ENCODE results near the gene PPM1H. TPM values are rescaled to one million over a fixed set of nuclear protein-coding genes. Genes with fewer than 3 reads are reported as not detected.
"Not testable (repeated sequence)": the region's sequence is repeated elsewhere in the genome, so short reads cannot be mapped to it uniquely, and the experiment has no call there.

The PPM1H gene
- total RNA-seq, 1 donor from 2014 or later = 7.1 TPM

DNA sequence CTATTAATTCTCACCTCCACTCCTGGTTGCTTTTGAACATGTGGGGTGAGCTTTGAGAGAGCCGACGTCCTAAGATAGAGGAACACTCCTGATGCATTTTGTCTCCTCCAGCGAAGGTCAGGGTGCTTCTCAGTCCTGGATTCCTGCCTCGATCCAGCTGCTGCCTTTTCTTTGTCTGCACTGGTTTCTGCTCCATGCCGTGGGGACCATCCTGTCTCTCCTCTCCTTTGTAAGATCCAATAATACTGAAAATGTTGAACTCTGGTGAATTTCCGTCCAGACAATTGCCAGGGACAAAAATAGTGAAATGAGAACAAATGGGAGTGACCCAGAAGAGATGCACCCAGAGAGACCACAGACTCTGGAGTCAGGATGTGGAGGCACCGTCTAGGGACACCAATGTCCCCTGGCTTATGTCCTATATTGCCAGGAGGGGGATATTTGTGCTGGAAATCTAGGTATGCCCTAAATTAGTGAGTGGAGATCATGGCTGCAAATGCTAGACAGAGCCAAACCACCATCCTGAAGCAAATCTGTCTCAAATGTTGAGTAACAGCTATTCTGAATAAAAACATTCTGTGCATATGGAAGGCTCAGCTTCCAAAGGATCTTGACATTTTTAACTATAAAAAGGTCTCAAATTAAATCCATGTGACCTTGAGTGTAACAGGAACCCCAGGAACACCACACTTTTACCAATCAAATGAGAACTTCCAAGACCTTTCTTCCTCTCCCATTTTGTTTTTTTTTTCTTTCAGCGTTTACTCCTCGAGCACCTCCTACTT, 170.9 kb downstream of the PPM1H start:
- peak; percentile 62 for DNase-seq

DNA sequence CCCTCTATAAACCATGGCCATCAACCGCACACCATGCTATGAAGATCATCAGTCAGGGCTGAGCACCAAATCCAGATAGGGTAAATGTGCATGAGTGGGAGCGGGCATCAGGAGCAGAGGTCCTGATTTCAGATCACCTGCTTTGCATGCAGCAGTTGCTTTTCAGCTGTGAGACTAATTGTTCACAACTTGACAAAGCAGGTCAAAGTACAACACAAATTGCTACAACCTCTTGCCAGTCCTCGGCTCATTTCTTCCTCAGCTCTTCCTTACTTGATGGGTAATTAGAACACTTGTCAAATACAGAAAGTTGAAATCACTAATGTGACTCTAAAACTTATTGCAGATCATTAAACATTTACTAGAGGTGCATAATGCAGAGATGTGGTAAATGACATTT, 171.6 kb downstream of the PPM1H start:
- no peak for DNase-seq

DNA sequence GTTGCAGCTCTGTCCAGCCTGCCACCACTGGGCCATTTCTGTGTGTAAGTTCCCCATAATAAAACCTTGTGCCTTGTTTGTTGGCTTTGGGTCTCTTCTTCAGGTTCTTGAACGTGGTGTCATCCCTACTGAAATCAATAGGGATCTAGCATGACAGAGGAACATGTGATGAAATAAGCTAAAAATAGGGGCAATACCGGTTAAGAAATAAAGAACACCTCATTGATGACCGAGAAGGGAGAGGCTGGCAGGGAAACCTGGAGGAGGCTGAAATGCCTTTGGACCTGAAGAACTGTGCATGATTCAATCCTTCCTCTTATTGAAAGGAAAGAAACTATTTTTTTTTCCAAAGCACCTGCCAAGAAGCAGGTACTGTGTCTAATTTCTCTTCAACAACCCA, 172.3 kb downstream of the PPM1H start:
- DNase-seq = no peak

DNA sequence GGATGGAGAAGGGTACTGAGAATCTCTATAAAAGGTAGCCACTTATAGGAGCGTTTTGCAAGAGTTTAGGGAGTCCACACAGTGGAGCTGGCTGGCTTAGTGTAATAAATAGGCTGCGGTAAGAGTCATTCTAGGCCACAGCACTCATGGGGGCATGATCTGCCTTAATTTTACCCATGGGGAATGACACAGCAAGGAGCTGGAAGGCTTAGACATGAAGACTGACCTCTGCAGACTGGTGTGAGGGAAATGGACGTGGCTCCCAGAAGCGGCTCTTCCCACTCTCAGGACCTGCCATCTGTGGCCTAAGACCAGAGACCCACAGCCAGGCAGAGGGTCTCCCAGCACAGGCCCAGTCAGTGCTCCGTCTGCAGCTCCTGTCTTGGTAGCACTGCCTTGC, 173.3 kb downstream of the PPM1H start:
- no peak for DNase-seq

DNA sequence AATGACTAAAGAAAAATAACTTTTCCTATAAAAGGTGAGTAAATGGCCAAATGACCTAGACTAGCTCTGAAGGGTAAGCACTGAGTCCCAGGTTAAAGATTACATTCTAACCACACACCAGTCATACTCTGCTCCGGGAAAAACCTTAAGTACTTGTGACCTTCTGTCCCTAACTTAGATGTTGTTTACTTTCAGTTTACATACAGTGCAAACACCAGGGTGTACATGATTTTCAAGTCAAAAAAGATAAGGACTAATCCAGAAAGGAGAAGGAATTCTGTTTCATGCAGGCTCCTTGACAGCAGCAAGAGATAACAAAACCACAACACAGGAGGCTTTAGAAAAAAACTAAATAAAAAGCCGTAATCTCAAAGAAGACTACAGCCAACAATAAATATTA, 174.2 kb downstream of the PPM1H start:
- DNase-seq = no peak

DNA sequence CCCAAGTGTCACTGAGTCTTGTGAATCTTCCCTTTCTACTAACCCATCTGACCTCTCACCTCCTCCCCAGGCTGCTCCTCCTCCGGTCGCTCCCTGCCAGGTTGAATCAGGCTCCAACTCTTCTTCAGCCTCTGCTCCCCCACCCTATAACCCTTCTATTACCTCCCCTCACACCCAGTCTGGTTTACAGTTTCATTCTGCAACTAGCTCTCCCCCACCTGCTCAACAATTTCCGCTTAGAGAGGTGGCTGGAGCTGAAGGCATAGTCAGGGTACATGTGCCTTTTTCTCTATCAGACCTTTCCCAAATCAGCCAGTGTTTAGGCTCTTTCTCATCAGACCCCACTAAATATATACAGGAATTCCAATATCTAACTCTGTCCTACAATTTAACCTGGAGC, 174.6 kb downstream of the PPM1H start:
- DNase-seq = not testable (repeated sequence)

DNA sequence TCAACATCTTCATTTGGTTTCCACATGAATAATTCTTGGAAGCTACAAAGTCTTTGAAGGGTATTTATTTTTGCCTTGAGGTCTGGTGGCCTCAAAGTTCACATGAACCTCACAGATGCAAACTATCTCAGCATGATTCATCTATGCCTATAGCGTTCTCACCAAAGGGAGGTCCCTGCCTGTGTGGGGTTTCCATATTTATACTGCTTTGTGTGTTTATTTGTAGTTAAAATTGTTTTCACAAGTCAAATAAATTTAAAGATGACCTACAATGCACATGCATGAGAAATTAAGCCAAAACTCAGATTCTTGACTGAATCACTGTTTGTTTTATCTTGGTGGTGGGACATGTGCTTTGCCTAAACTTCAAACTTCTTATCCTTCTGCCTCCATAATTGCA, 176.7 kb downstream of the PPM1H start:
- DNase-seq = peak; percentile 62

DNA sequence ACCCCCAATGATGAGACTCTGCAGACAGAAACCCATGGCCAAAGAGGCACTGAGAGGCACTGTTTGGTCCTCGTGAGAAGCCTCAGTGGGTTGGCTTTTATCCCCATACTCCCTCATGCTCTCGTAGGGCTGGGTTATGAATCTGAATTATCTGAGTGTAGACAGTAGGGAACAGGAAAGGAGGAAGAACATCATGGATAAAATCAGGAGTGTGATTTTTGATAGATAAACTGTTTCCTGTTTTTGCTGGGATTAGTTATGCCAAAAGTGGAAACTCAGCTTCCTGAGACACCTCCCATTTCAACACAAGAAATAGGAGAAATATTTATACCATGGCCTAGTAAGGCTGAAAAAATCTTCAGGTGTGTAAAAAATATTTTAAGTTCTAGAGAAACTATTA, 177.9 kb downstream of the PPM1H start:
- no peak for DNase-seq

DNA sequence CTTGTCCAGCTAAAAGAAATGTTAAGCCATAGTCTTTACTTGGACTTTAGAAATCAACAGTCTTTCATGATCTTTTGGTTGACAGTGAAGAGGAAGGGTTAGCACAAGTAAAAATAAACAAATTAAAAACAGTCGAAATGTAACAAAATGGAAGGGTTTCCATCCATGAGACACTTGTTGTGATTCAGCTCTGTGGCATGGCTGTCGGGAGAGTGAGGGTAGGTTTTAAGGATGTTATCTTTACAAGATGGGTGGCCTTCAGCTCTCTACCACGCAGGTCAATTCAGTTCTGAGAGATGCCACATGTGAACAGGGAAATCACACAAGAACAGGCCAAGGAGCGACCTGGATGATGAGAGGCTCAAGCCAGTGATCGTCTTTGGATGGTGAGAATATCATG, 180.2 kb downstream of the PPM1H start:
- no peak for DNase-seq

DNA sequence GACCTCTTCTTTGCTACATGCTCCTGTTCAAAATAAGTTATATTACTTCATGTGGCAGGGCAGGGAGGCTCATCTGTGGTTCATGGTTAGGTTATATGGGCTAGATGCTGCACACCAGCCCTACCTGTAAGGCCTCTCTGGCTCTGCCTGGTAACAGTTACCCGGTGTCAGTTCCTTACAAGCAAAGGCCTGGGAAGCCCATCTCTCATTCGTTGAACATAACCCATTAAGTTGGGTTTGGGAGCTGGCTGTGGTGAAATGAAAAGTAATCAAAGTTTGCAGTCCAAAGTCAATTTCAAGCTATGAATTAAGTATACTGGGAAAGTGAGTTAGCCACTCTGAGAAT, 183.2 kb downstream of the PPM1H start:
- DNase-seq = no peak

DNA sequence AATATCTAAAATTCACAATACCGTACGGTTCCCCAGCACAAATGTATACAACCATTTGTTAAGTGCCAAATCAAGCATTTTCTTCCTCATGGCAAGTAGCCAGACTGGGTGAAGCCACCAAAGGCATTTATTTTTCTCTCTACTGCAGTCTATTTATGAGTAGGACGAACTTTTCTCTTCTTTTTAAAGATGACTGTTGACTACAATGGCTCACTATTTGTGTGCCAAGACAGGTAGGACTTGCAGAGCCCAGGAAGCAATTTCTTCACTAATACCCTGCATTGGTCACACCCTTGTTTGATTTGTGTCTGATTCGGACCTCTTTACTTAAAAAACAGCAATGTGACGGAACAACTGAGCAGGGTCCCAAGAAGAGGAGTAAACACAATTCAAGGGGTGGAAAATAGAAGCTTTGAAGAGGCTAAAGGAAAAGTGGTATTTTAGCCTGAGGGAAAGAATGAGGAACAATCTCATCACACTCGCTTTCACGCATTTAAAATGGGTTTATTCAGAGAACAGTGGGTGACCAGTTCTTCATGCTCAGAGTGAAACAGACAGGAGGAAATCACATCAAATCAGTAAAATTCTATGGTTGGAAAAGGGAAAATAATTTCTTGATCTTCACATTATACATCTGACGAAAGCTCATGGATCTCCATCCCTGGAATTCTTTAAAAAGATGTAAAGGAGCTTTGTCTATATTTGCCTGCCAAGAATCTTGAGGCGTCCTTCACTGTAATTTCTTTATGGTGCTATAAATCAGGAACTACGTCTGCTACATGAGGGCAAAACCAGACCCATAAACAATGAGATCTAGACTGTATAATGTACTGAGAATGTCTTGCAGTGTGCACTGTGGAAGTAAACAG, 183.8 kb downstream of the PPM1H start:
- DNase-seq = no peak

DNA sequence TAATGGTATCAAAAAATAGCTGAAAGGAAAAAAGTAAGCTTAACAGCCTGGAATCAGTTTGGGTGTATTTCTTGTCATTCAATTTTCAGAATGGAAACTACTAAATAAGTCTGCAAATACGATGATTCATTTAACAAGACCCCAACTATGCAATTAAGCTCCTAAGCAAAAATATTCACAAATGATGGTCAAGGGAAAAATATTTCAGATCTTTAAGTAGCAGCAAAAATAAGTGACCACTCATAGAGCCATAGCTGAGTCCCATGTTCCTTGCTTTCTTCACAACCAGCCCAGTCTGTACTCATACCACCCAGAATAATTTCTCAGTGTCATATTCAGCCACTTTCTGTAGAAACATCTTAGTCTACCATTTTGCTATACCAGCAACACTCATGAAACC, 185.4 kb downstream of the PPM1H start:
- DNase-seq = no peak

DNA sequence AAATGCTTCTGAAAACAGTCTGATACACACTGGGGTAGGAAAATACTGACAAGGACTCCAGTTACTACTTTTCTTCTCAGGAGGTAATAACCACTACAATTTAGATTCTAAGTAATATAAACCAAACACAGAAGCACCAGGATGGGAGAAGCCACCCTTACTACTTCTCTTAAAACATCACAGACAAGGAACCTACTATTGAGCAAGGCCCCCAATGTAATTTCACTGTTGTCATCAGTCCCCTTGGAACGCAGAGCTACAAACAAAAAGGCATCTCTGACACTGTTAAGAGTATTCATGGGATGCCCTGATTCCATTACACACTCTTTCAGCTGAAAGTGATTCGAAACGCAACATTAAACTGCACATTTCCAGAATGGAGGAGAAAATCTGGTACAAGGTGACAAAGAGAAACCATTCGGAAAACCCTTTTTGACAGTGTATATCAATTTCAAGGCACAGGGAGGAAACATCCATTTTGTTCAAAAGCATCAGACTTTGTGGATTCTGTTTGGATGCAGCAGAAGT, 185.9 kb downstream of the PPM1H start:
- DNase-seq = peak; percentile 4

DNA sequence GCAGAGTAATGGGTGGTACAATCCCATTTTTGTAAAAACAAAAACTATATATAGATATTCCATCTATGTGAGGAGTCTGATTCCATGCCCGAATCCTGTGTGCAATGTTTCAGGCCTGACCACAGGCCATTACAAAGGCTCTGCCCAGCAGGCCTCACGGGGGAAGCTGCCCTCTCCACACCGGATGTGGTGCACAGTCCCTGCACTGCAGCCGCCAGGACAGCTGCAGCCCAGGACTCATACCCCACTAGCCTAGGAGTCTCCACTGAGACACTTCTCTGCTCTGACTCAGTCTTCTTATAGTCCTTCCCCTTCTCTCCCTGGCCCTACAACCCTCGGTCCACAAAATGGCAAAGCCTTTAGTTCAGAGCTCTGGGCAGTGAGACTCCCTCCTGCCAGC, 190.4 kb downstream of the PPM1H start:
- no peak for DNase-seq

DNA sequence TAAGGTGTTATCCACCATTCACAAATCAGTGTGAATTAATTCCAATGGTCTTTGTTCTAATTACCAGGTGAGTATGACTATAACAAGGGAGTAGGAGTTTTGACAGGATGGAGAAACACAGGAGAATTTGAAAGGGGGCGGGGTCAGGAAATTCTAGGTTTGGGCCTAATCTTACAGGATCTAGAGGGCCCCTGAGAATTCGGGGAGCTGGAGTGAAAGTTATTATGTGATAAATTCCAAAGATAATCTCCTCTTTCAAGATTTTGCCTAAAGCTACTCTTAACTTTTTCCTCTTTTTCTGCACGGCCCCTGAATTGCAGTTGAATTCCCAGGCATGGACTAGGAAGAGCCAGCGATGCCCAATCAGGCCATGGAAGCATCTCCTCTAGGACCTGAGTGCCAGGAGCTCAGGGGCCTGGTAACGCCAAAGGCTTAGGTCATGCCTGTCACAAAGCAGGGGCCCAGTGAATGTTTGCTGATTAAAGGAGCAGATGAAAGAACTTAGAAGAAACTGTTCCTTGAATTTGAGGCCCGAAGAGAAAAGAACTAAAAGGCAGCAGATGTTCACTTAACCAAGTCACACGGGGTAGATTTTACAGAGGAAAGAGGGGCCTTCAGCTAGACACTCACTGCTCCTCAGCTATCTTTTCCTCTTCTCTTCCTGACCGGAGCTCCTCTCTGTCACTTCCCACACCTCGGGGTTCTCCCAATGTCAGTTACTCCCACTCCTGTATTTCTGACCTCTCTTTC, 195.5 kb downstream of the PPM1H start:
- DNase-seq = no peak

DNA sequence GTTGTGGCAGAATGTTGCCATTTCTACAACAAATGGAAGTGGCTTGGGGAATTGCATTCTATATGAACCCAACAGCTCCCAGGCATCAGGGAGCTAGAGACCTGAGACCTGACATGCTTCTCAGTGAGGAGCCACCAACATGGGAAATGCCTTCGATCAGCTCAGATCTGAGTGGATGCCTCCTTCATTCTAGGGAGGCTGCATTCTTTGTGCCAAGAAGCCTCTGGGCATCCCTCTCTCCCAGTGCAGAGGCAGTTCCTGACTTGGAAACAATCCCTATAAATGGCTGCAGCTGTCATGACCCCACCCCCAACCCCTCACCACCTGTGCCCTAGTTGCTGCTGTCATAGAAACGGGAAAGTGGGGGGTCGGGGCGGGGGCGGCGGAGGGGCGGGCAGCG, 196.3 kb downstream of the PPM1H start:
- DNase-seq = no peak

DNA sequence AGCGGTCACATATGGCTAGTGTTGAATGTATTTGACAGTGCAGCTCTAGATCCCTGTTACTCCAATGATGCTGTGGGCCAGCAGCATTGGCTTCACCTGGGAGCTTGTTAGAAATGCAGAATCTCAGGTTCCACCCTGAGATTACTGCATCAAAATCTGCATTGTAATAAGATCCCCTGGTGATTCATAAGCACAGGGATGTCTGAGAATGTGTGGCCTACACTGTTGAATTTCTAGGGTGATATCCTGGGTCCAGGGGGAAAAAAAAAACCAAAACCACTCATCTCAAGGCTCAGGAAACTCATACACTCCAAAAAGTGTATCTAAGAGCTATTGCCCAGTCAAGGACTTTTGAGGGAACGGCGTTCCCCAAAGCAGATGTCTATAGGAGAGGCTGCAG, 196.8 kb downstream of the PPM1H start:
- DNase-seq = no peak

DNA sequence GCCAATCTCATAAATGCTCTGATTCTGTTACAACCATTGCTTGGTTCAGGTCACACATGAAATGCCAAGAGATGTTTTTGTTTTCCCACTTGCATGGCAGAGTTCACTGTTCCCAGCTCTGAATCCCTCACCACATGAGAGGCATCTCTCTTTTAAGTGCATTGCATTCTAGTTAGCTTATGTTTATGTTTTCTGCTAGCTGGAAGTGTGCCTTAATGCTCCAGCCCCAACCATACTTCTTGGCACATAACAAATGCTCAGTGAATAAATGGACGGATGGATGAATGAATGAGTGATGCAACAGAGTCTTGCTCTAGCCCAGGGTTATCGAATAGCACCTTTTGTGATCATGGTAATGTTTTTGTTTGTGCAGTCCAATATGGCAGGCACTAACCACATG, 197.3 kb downstream of the PPM1H start:
- DNase-seq = peak; percentile 16

DNA sequence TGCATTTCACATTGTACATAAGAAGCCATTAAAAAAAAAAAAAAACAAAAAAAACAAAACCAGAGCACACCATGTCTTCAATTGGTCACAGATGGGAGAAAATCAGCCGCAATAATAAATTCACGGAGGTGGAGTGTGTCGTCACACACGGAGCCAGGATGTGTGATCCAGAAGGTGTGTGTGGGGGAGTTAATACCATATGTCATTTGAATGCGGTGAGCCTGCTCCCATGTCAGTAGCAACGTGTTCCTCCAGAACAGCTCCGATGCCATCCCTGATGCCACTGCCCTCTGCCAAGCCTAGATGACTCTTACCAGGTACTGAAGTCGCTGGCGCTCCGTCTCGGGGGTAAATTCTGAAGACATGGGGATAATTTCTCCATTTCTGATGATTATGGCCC, 197.8 kb downstream of the PPM1H start:
- no peak for DNase-seq

DNA sequence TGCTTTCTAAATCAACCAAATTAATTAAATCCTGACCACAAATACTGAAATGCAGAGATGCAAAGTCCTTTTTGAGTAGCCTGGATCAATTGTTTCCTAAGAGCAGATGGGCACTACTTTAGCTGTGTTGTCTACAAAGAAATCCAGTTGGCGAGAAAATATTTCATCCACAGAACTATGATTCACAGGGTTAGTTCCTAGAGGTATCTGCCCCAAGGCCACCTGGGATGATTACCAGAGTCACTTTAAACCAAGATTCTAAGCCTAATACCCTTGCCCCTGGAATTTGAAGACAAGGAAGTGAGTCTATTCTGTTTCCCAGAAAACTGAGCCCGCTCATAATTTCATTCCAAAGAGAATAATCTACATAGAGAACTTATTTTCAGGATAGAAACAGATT, 198.4 kb downstream of the PPM1H start:
- no peak for DNase-seq

DNA sequence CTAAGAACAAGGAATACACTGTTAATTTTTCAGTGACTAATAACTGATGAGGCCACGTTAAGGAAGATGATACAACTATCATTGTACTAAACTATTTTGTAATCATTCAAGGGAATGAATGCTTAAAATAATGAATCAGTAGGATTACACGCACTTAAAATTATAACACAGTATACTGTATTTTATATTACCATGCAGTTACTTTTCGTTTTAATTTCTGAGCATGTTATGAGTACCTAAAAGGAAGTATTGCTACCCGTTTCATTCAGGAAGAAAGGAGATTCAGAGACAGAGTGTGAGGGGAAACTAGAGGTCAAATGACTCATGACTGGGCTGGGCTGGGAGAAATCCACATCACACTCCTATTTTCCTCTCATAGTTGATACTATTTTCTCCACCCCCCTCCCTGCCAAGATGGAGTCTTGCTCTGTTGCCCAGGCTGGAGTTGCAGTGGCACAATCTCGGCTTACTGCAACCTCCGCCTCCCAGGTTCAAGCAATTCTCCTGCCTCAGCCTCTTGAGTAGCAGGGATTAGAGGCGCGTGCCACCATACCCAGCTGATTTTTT, 202.0 kb downstream of the PPM1H start:
- no peak for DNase-seq

DNA sequence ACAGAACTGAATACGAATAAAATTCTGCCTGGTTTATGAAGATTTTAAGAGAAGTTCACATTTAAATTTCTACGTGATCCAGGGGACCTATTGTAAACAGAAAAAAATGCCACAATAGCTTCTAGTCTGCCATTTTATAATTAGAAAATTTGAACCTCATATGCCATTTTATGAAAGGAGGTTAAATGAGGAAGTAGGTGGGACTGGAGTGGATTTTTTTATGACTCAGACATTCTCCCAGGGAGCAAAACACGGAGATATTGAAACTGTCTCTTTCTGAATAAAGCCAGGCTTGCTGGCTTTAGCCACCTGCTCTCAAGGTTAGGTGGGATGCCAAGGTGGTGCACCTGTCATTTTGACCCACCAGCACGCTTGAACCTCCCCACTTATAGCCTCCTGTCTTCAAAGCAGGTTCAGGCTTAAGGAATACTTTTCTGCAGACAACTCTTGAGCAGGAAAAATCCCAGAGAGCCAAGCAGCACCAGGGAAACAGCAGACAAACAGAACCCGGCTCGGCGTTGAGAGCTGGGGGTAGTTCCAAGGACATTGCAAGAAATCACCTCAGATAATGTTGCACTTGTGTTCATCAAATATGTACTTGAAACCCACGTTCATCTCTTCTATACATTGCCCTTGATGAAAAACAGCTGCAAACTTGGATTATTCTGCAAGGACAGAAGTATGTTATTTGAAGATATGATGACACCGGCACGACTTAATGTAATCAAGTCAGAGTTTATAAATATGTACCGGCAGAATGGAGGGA, 203.7 kb downstream of the PPM1H start:
- no peak for DNase-seq
